Measurements from ENCODE around the gene GREM1. TPM values are rescaled to one million over a fixed set of nuclear protein-coding genes. Genes with fewer than 3 reads are reported as not detected.

The GREM1 gene
- total RNA-seq, 1 experiment from 2014 or later: 2.2 TPM

DNA sequence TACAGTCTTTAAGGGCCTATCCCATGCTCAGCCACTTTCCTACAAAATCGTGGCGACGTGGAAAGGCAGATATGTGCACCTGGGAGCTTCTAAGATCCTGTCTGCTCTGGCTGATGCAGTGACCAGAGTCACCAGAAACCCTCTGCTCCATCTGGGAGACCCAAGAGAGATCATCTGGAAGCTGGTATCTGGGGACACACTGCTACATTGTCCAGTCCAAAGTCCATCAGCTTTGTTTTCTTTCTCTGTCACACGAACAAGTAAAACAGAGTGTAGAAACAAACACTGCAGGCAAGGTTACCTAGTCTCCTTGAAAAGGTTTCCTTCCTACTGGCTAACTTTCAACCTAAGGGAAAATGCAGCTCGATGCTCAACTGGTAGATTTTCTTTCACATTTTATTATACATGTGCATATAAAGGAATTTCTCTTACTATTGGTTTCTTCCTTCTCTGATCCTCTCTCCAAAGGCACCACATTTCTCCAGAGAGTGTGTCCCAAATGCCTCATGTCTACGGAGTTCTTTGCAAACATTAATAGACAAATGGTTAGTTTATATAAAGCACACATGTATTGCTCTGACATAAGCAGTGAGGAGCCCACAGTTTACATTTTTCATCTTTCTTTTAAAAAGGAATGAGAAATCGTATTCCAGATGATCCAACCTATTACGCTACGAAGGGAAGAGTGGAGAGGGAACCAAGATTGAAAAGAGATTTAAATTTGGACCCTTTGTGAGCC lies 8.3 kb upstream of the GREM1 start:
- Histone ChIP-seq H3K36me3 (ENCODE audit: insufficient read depth, low read length, poor library complexity, severe bottlenecking) (no peaks in the 10 kb centered on the region), H3K4me1 (ENCODE audit: insufficient read depth, low read length, poor library complexity, severe bottlenecking) (no peaks in the 10 kb centered on the region), H3K4me3 (ENCODE audit: low read depth, low read length, poor library complexity, severe bottlenecking) (no peak overlapping the region), H3K27me3 (replicated peaks; ENCODE audit: insufficient read depth, low read depth, low read length, poor library complexity) (peaks cover 36% of the 10 kb centered on the region), H3K27ac (ENCODE audit: low read depth, low read length, poor library complexity, severe bottlenecking) (no peak overlapping the region), H3K9me3 (ENCODE audit: low read depth, low read length, poor library complexity, severe bottlenecking) (no peaks in the 10 kb centered on the region)
- CTCF ChIA-PET: no interaction called here
- no peak for TF ChIP-seq EZH2 (IDR thresholded peaks at IDR 0.05; ENCODE audit: borderline replicate concordance, low read depth, low read length, poor library complexity, severe bottlenecking)
- TF ChIP-seq, protein P1, sequence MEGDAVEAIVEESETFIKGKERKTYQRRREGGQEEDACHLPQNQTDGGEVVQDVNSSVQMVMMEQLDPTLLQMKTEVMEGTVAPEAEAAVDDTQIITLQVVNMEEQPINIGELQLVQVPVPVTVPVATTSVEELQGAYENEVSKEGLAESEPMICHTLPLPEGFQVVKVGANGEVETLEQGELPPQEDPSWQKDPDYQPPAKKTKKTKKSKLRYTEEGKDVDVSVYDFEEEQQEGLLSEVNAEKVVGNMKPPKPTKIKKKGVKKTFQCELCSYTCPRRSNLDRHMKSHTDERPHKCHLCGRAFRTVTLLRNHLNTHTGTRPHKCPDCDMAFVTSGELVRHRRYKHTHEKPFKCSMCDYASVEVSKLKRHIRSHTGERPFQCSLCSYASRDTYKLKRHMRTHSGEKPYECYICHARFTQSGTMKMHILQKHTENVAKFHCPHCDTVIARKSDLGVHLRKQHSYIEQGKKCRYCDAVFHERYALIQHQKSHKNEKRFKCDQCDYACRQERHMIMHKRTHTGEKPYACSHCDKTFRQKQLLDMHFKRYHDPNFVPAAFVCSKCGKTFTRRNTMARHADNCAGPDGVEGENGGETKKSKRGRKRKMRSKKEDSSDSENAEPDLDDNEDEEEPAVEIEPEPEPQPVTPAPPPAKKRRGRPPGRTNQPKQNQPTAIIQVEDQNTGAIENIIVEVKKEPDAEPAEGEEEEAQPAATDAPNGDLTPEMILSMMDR (conservative IDR thresholded peaks at IDR 0.05; ENCODE audit: low read depth, low read length): no peak
- no peak for DNase-seq (ENCODE audit: low spot score)
- BruUV-seq (replicated peaks): no TSS peak
- POLR2A ChIA-PET (ENCODE audit: low non-redundant PET): no interaction called here
- intact Hi-C loops (cut with micrococcal nuclease; ENCODE audit: unreplicated experiment): no loop called here

DNA sequence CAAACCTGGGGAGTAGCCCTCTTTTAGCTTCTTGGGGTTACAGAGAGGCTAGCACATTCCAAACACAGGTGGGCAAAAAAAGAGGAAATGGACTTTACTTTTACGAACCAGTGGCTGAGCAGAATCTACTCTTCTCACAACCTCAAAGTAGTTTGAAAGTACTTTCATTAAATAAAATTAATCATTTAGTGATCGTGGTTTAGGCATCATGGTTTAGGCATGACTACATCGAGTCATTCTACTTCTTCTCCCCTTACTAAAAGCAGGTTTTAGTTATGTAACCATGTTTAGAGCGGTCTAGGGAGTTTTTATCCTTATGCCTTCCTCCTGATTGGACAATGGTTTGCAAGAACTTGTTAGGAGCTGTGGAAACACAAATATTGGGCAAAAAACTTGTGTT lies 2.5 kb upstream of the GREM1 start:
- POLR2A ChIA-PET (ENCODE audit: low non-redundant PET): no interaction called here
- H3K4me3 ChIP-seq (ENCODE audit: low read depth, low read length, poor library complexity, severe bottlenecking): no peak overlapping the region
- CTCF ChIA-PET: no interaction called here
- H3K4me1 ChIP-seq (ENCODE audit: insufficient read depth, low read length, poor library complexity, severe bottlenecking): peaks cover 7% of the 10 kb centered on the region
- H3K27ac ChIP-seq (ENCODE audit: low read depth, low read length, poor library complexity, severe bottlenecking): no peak overlapping the region
- H3K9me3 ChIP-seq (ENCODE audit: low read depth, low read length, poor library complexity, severe bottlenecking): no peaks in the 10 kb centered on the region
- TF ChIP-seq, protein P1 (conservative IDR thresholded peaks at IDR 0.05; ENCODE audit: low read depth, low read length): no peak
- TF ChIP-seq EZH2 (IDR thresholded peaks at IDR 0.05; ENCODE audit: borderline replicate concordance, low read depth, low read length, poor library complexity, severe bottlenecking): no peak
- peaks cover 82% of the 10 kb centered on the region for H3K27me3 ChIP-seq (replicated peaks; ENCODE audit: insufficient read depth, low read depth, low read length, poor library complexity)
- no peaks in the 10 kb centered on the region for H3K36me3 ChIP-seq (ENCODE audit: insufficient read depth, low read length, poor library complexity, severe bottlenecking)
- intact Hi-C loops (cut with micrococcal nuclease; ENCODE audit: unreplicated experiment): loop anchor here (5.0 kb wide), 1 partner anchor 33 kb away; no protein-coding TSS in a partner anchor
- BruUV-seq (replicated peaks): no TSS peak
- DNase-seq (ENCODE audit: low spot score): no peak

DNA sequence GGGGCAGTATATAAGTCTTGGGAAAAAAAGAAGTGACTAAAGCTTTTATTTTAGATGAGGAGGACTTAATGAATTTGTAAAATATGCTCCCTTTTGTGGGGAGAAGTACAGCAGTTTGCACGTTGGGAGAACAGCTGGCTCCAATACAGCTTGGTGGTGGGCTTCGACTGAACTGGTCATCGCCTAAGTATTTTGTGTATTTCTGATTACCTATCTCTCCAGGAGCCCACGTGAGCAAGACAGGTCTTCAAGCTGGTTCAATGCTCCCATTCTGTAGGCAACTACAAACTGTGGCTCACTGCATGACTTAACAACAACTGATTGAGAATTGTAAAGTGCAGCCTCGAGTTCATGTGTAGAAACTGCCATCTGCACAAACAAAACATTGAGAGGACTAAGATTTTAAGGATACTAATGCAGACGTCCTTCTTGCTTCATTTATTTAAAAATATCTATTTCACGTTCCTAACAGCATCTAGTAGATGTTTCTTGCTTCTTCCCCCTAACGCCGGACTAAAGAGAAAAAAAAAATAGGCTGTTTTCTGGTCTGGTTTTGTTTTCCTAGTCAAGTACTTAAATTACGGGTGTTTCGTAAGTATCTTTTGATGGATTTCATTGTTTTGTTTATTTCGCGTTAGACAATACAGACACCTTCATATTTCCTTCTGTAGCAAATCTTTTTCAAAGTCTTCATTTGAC lies 1.4 kb upstream of the GREM1 start:
- no peak overlapping the region for H3K4me3 ChIP-seq (ENCODE audit: low read depth, low read length, poor library complexity, severe bottlenecking)
- H3K4me1 ChIP-seq (ENCODE audit: insufficient read depth, low read length, poor library complexity, severe bottlenecking): peaks cover 7% of the 10 kb centered on the region
- H3K27ac ChIP-seq (ENCODE audit: low read depth, low read length, poor library complexity, severe bottlenecking): no peak overlapping the region
- H3K36me3 ChIP-seq (ENCODE audit: insufficient read depth, low read length, poor library complexity, severe bottlenecking): no peaks in the 10 kb centered on the region
- ChIA-PET CTCF (no interaction called here), POLR2A (ENCODE audit: low non-redundant PET) (no interaction called here)
- TF ChIP-seq, protein P1 (conservative IDR thresholded peaks at IDR 0.05; ENCODE audit: low read depth, low read length): no peak
- no peak for TF ChIP-seq EZH2 (IDR thresholded peaks at IDR 0.05; ENCODE audit: borderline replicate concordance, low read depth, low read length, poor library complexity, severe bottlenecking)
- no TSS peak for BruUV-seq (replicated peaks)
- intact Hi-C loops (cut with micrococcal nuclease; ENCODE audit: unreplicated experiment): loop anchor here (5.0 kb wide), 1 partner anchor 34 kb away; no protein-coding TSS in a partner anchor
- H3K27me3 ChIP-seq (replicated peaks; ENCODE audit: insufficient read depth, low read depth, low read length, poor library complexity): peaks cover 92% of the 10 kb centered on the region
- no peaks in the 10 kb centered on the region for H3K9me3 ChIP-seq (ENCODE audit: low read depth, low read length, poor library complexity, severe bottlenecking)
- DNase-seq (ENCODE audit: low spot score): no peak
